H1 (cell line): Measurements from ENCODE around the gene FBN1. TPM values are rescaled to one million over a fixed set of nuclear protein-coding genes. Genes with fewer than 3 reads are reported as not detected.

Experiments used
- CREB1 ChIP-seq: IDR thresholded peaks from 2 replicates; pipeline ENCODE4 v1.6.1; 2012; ENCODE audit warnings: inconsistent platforms
- CTBP2 ChIP-seq: IDR thresholded peaks from 2 replicates; pipeline ENCODE4 v1.7.0; 2011; ENCODE audit warnings: borderline replicate concordance, mild to moderate bottlenecking, moderate library complexity, mixed read lengths, low read length; ENCODE audit not compliant: insufficient read depth, insufficient read length
- FOSL1 ChIP-seq: IDR thresholded peaks from 2 replicates; pipeline ENCODE4 v1.6.1; 2011; ENCODE audit warnings: mild to moderate bottlenecking, low read depth, low read length, moderate library complexity; ENCODE audit not compliant: insufficient read depth
- TCF12 ChIP-seq: IDR thresholded peaks from 2 replicates; pipeline ENCODE4 v1.6.1; 2011; ENCODE audit warnings: low read depth, mild to moderate bottlenecking, low read length
- polyA plus RNA-seq, 7 experiments: library from polyadenylated mRNA; depleted of rRNA in 3 of 7; stranded (reverse) in 5 of 7; unstranded in 2 of 7; fragments of >200 nt in 5 of 7; fragments of 200-250 nt in 2 of 7; gene quantifications; 1 replicate in 5 of 7; 2 replicates in 1 of 7; 4 replicates in 1 of 7; pipeline versions ENCODE4 v1.2.1 to v1.2.3, GENCODE V29; 2011 to 2013; ENCODE audit warnings: missing spikeins in 2 of 7, mixed read lengths in 2 of 7
- total RNA-seq: library from RNA; stranded (reverse); fragmentation: NEBNext Ultra II Directional; extraction: Animal tissue kit (Norgen Biotek cat#: 25700); gene quantifications from 2 replicates; pipeline ENCODE4 v1.2.1, GENCODE V29; 2021

FBN1 gene
- total and polyA plus RNA-seq, 2 of the 8 experiments (the other 6 are each of a cell fraction or from before 2014, with no cell fraction given), result 3.0 to 4.0 TPM

- TF ChIP-seq FOSL1 (no peak), TCF12 (no peak), CREB1 (no peak), CTBP2 (no peak)
- TF ChIP-seq, all 59 proteins: peak for 0
These were observed 185.7 kb downstream of the FBN1 start (continued) for GRCh38 chr15:48459571-48460442.
